Fibroblast of mammary gland (primary cell): Measurements from ENCODE around the gene CLMP.

Experiments
- DNase-seq: peaks from one replicate; pipeline ENCODE4 v3.0.0-alpha.2; 2010; ENCODE audit warnings: low read depth
- H3K4me3 ChIP-seq: 2 replicates; pipeline ENCODE4 v1.5.1; 2011; ENCODE audit warnings: low read depth, mild to moderate bottlenecking, low read length, moderate library complexity; ENCODE audit not compliant: control insufficient read depth
- CTCF ChIP-seq: conservative IDR thresholded peaks from 2 replicates; pipeline ENCODE4 v1.5.1; 2011; ENCODE audit warnings: low read depth, low read length, inconsistent platforms; ENCODE audit not compliant: control insufficient read depth, insufficient read depth

The CLMP gene

GRCh38 chr11:123231256-123231655, 36.2 kb upstream of the CLMP start:
- no peak overlapping the region for H3K4me3 ChIP-seq

GRCh38 chr11:123230346-123230745, 35.3 kb upstream of the CLMP start:
- H3K4me3 ChIP-seq, result no peak overlapping the region
- DNase-seq, result no peak
- no peak for TF ChIP-seq CTCF

More at GRCh38 chr11:123231256-123231655, 36.2 kb upstream of the CLMP start:
- no peak for TF ChIP-seq CTCF
- DNase-seq, result peak; percentile 84

- TF ChIP-seq CTCF, result no peak
- no peak overlapping the region for H3K4me3 ChIP-seq
Measured at GRCh38 chr11:123228496-123229163, 33.6 kb upstream of the CLMP start.

GRCh38 chr11:123227763-123228495, 32.9 kb upstream of the CLMP start:
- no peak for DNase-seq
- TF ChIP-seq CTCF, result no peak
- H3K4me3 ChIP-seq, result no peak overlapping the region

More at GRCh38 chr11:123228496-123229163, 33.6 kb upstream of the CLMP start:
- DNase-seq, result no peak

- no peak overlapping the region for H3K4me3 ChIP-seq
- TF ChIP-seq CTCF, result no peak
- no peak for DNase-seq
Measured at GRCh38 chr11:123221584-123221983, 26.5 kb upstream of the CLMP start.

- no peak for DNase-seq
- TF ChIP-seq CTCF, result no peak
- no peak overlapping the region for H3K4me3 ChIP-seq
Measured at GRCh38 chr11:123221096-123221561, 26.1 kb upstream of the CLMP start.
